ENCODE measurements around the gene CNOT10. TPM values are rescaled to one million over a fixed set of nuclear protein-coding genes. Genes with fewer than 3 reads are reported as not detected.
"Not testable (repeated sequence)": the region's sequence is repeated elsewhere in the genome, so short reads cannot be mapped to it uniquely, and the experiment has no call there.

CNOT10 gene
- total RNA-seq, 2 donors from 2014 or later, result 26.1 to 40.0 TPM

DNA sequence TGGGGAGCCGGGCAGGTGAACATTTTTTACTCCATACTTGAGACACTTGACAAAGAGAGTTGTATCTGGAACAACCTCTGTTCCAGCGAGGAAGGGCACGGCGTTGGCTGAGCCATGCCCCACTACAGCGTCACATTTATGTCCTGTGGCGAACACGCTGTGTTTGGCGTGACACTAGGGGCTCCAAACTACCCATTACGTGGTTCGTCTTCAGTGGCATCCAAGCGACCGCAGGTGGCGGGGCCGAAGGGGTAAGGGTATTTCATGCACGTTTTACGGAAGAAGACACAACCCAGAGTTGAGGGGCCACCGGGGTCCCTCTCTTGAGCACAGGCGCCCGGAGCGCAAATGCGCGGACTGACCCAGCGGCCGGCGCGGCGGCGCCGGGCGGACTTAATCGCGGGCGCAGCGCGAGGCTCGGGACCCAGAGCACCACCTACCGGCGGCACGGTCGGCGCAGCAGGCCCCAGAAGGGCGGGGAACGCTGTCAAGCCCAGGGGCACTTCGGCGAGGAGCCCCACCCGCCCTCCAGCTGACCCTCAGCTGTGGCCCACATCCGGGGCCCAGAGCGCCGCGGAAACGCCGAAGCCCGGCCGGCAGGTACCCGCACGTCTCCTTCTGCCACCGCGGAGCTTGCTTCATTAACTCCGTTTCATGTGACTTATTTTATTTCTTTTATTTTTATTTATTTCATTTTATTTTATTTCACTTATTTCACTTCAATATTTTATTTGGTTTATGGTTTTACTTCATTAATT lies 96.4 kb downstream of the CNOT10 start:
- Histone ChIP-seq H3K4me1 (replicated peaks) (no peaks in the 10 kb centered on the region), H3K27me3 (replicated peaks; ENCODE audit: insufficient read depth) (no peaks in the 10 kb centered on the region), H3K4me3 (peak overlapping the region; percentile 28 to 41), H3K27ac (no peak overlapping the region), H3K9me3 (no peaks in the 10 kb centered on the region), H3K36me3 (no peaks in the 10 kb centered on the region)
- TF ChIP-seq, protein P1, sequence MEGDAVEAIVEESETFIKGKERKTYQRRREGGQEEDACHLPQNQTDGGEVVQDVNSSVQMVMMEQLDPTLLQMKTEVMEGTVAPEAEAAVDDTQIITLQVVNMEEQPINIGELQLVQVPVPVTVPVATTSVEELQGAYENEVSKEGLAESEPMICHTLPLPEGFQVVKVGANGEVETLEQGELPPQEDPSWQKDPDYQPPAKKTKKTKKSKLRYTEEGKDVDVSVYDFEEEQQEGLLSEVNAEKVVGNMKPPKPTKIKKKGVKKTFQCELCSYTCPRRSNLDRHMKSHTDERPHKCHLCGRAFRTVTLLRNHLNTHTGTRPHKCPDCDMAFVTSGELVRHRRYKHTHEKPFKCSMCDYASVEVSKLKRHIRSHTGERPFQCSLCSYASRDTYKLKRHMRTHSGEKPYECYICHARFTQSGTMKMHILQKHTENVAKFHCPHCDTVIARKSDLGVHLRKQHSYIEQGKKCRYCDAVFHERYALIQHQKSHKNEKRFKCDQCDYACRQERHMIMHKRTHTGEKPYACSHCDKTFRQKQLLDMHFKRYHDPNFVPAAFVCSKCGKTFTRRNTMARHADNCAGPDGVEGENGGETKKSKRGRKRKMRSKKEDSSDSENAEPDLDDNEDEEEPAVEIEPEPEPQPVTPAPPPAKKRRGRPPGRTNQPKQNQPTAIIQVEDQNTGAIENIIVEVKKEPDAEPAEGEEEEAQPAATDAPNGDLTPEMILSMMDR (IDR thresholded peaks at IDR 0.05), result peak; percentile 19 to 66 (median 55)
- TF ChIP-seq POLR2AphosphoS5 (IDR thresholded peaks at IDR 0.05), result no peak
- intact Hi-C loops (cut with DNase I), result loop anchor here (5.0 kb wide), 1 partner anchor 279 kb away; the partner anchor contains the start of gene CMTM6
- WGBS, result 3% methylated on average over 52 of the region's 59 CpGs
- peak; percentile 55 for DNase-seq (ENCODE audit: low spot score)

DNA sequence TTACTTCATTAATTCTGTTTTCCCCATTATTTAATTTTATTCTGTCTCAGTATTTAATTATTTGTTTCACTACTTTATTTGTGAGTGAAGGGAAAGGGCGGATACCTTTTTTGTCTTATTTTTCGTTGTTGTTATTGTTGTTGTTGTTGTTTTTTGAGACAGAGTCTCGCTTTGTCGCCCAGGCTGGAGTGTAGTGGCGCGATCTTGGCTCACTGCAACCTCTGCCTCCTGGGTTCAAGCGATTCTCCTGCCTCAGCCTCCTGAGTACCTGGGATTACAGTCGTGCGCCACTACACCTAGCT lies 96.9 kb downstream of the CNOT10 start:
- not testable (repeated sequence) for H3K27me3 ChIP-seq (replicated peaks; ENCODE audit: insufficient read depth); H3K27ac ChIP-seq; H3K4me1 ChIP-seq (replicated peaks); DNase-seq (ENCODE audit: low spot score); H3K36me3 ChIP-seq; H3K9me3 ChIP-seq
- intact Hi-C loops (cut with DNase I), result loop anchor here (5.0 kb wide), 1 partner anchor 280 kb away; the partner anchor contains the start of gene CMTM6
- peak overlapping the region in 1 of 2 donors; percentile 41 for H3K4me3 ChIP-seq
- WGBS, result 90% methylated on average over 9 of the region's 9 CpGs

DNA sequence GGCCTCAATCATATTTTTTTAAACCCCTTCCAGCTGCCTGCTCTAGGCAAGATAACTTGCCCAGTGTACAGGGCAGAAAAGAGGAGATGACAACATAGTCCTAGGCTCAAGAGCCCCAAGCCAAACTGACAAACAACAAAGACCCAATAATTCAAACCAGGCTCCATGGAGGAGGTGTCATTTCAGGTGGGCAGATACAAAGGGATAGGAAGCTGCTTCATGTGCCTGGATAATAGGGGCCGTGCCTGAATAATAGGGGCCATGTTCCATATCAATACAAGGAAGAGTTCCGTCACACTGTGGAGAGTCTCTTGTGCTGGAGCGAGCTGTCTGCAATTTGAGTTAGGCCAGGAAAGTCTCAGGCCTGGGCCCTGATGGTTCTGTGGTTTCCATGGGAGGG lies 97.4 kb downstream of the CNOT10 start:
- Histone ChIP-seq H3K9me3 (no peaks in the 10 kb centered on the region), H3K27me3 (replicated peaks; ENCODE audit: insufficient read depth) (no peaks in the 10 kb centered on the region), H3K36me3 (no peaks in the 10 kb centered on the region), H3K4me3 (no peak overlapping the region), H3K4me1 (replicated peaks) (no peaks in the 10 kb centered on the region), H3K27ac (no peak overlapping the region)
- DNase-seq (ENCODE audit: low spot score), result no peak
- WGBS, result 96% methylated on average over 3 of the region's 3 CpGs
- intact Hi-C loops (cut with DNase I), result loop anchor here (5.0 kb wide), 1 partner anchor 280 kb away; the partner anchor contains the start of gene CMTM6
- TF ChIP-seq POLR2AphosphoS5 (IDR thresholded peaks at IDR 0.05) (no peak), POLR2A (IDR thresholded peaks at IDR 0.05) (no peak)

DNA sequence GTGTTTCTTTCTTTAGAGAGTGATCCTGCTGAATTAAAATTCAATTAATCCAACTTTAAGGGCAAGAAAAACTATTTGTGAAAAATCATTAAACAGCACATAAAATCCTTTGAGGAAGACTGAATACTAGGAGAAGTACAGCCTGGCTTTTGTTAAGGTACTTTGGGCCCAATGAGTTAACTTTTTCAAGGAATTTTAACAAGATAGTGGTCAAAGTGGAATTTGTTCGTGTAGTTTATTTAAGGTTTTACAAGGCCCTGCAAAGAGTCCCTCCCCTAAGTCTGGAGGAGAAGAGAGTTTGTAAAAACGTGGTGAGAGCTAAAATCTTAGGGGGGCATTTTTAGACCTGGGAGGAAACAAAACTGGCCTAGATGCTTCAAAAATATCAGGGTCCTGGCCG lies 106.8 kb downstream of the CNOT10 start:
- TF ChIP-seq POLR2AphosphoS5 (IDR thresholded peaks at IDR 0.05) (no peak), POLR2A (IDR thresholded peaks at IDR 0.05) (no peak)
- TF ChIP-seq, protein P1 (IDR thresholded peaks at IDR 0.05), result no peak
- Histone ChIP-seq H3K4me3 (no peak overlapping the region), H3K36me3 (no peaks in the 10 kb centered on the region), H3K27me3 (replicated peaks; ENCODE audit: insufficient read depth) (no peaks in the 10 kb centered on the region), H3K9me3 (no peaks in the 10 kb centered on the region), H3K4me1 (replicated peaks) (no peaks in the 10 kb centered on the region), H3K27ac (no peak overlapping the region)
- DNase-seq (ENCODE audit: low spot score), result no peak
- intact Hi-C loops (cut with DNase I), result no loop called here
- 22% methylated on average over 3 of the region's 3 CpGs for WGBS

DNA sequence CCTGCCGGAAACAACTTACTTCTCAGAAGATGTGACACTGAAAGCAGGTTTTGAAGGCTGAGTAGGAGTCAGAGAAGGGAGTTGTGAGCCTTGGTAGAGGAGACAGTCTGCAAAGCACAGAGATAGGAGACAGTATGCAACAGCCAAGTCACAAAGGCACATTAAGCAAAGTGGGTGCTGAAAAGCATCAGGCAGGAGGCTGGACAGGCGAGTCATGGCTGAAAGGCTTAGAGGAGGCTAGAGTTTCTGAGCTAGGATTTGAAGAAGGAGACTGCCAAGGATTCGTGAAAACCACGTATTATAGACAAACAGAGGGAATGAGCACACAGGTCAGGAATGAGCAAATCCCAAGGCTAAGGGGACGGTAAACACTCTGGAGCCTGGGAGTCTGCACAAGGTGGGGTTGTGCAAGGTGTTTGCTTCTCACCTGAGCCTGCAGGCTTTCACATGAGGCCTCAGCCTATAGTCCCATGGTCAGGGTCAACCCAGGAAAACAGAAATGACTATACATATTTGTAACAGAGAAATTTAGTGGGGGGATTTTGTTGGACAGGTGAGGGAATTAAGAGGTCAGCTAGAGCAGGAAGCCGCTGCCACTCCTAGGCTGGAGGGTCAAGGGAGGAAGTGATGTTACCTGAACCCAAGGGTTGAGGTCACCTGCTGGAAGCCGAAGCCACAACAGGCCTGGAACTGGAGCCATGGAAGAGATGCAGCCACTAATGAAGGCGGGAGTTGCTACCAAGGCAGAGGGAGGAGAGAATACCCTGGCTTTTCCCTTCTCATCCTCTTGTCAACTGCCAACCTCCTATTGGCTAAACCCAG lies 109.7 kb downstream of the CNOT10 start:
- 77% methylated on average over 8 of the region's 8 CpGs for WGBS
- H3K36me3 ChIP-seq, result no peaks in the 10 kb centered on the region
- DNase-seq (ENCODE audit: low spot score), result no peak
- no peak overlapping the region for H3K27ac ChIP-seq
- intact Hi-C loops (cut with DNase I), result no loop called here
- no peaks in the 10 kb centered on the region for H3K9me3 ChIP-seq
- no peaks in the 10 kb centered on the region for H3K4me1 ChIP-seq (replicated peaks)
- no peaks in the 10 kb centered on the region for H3K27me3 ChIP-seq (replicated peaks; ENCODE audit: insufficient read depth)
- no peak overlapping the region for H3K4me3 ChIP-seq
- TF ChIP-seq POLR2A (IDR thresholded peaks at IDR 0.05), result no peak
- TF ChIP-seq, protein P1 (IDR thresholded peaks at IDR 0.05), result no peak
- TF ChIP-seq POLR2AphosphoS5 (IDR thresholded peaks at IDR 0.05), result no peak

DNA sequence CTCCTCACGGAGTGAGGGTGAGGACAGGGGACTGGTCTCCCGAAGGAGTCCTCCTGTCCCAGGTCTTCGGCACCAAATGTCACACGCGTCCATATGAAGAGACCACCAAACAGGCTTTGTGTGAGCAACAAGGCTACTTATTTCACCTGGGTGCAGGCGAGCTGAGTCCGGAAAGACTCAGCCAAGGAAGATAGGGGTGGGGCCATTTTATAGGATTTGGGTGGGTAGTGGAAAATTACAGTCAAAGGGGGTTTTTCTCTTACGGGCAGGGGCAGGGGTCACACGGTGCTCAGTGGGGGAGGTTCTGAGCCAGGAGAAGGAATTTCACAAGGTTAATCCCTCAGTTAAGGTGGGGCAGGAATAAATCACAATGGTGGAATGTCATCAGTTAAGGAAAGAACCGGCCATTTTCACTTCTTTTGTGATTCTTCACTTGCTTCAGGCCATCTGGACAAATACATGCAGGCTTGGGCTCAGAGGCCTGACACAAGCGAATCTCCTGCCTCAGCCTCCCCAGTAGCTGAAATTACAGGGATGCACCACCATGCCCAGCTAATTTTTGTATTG lies 111.5 kb downstream of the CNOT10 start:
- DNase-seq (ENCODE audit: low spot score); intact Hi-C loops (cut with DNase I); H3K27ac ChIP-seq; H3K36me3 ChIP-seq; H3K4me3 ChIP-seq; H3K9me3 ChIP-seq; H3K4me1 ChIP-seq (replicated peaks); H3K27me3 ChIP-seq (replicated peaks; ENCODE audit: insufficient read depth): not testable (repeated sequence)
- WGBS, result 76% methylated on average over 11 of the region's 11 CpGs
